SK-N-SH (cell line): ENCODE results near the gene STX7. TPM values are rescaled to one million over a fixed set of nuclear protein-coding genes. Genes with fewer than 3 reads are reported as not detected.

ENCODE experiments used
- CTCF ChIA-PET: fragments of 300-600, 350-600 bp; formaldehyde crosslinking; extraction: SDS; loops from one replicate; lab custom pipeline; 2021; lab: Yijun Ruan, JAX
- POLR2A ChIA-PET: fragments of 350-600 bp; sonication (Branson Sonifier 250); formaldehyde crosslinking; extraction: SDS; loops from one replicate; lab custom pipeline; 2020; ENCODE audit warnings: antibody characterized with exemption, inconsistent platforms; lab: Yijun Ruan, JAX
- DNase-seq: peaks from one replicate; pipeline ENCODE4 v3.0.0; 2012
- H2AFZ ChIP-seq: fragments of 200-600 bp; sonication (generic); 2 replicates; pipeline ENCODE4 v1.8.1; 2016; ENCODE audit warnings: antibody characterized with exemption, mild to moderate bottlenecking, low read depth
- H3F3A ChIP-seq: fragments of 200-600 bp; sonication (generic); replicated peaks from 2 replicates; pipeline ENCODE3; 2016; ENCODE audit warnings: antibody characterized with exemption, mild to moderate bottlenecking; ENCODE audit not compliant: insufficient read depth
- H3K27ac ChIP-seq, 2 experiments: fragments of 200-500 bp in 1 of 2; fragments of 200-600 bp in 1 of 2; sonication (Bioruptor generic) in 1 of 2; sonication (generic), shearing (Covaris generic) in 1 of 2; 2 replicates each; pipeline versions ENCODE4 v1.5.1 to v1.6.1; 2014 to 2016; ENCODE audit warnings: low read depth in 2 of 2, inconsistent platforms in 1 of 2, low read length in 1 of 2, mild to moderate bottlenecking in 1 of 2, mixed read lengths in 1 of 2
- H3K27me3 ChIP-seq: fragments of 200-600 bp; sonication (generic), shearing (Covaris generic); 2 replicates; pipeline ENCODE4 v1.6.1; 2016; ENCODE audit warnings: mixed run types; ENCODE audit not compliant: insufficient read depth
- H3K36me3 ChIP-seq, 2 experiments: fragments of 200-500 bp in 1 of 2; fragments of 200-600 bp in 1 of 2; sonication (Bioruptor generic) in 1 of 2; sonication (generic) in 1 of 2; replicated peaks in 1 of 2; 2 replicates each; pipeline versions ENCODE3 to v1.5.1; 2014 to 2016; ENCODE audit warnings: low read length in 1 of 2, mild to moderate bottlenecking in 1 of 2; ENCODE audit not compliant: insufficient read depth in 2 of 2, control insufficient read depth in 1 of 2
- H3K4me1 ChIP-seq, 2 experiments: fragments of 200-500 bp in 1 of 2; fragments of 200-600 bp in 1 of 2; sonication (Bioruptor generic) in 1 of 2; sonication (generic), shearing (Covaris generic) in 1 of 2; 2 replicates each; pipeline versions ENCODE4 v1.5.1 to v1.6.1; 2014 to 2016; ENCODE audit warnings: low read depth in 1 of 2, low read length in 1 of 2, mixed run types in 1 of 2; ENCODE audit not compliant: insufficient read depth in 2 of 2, control insufficient read depth in 1 of 2
- H3K4me2 ChIP-seq: fragments of 200-600 bp; sonication (generic), shearing (Covaris generic); 2 replicates; pipeline ENCODE4 v1.6.1; 2017; ENCODE audit warnings: mixed run types
- H3K4me3 ChIP-seq, 2 experiments: fragments of 200-500 bp in 1 of 2; fragments of 200-600 bp in 1 of 2; sonication (Bioruptor generic) in 1 of 2; sonication (generic), shearing (Covaris generic) in 1 of 2; 2 replicates each; pipeline versions ENCODE4 v1.5.1 to v1.8.1; 2014 to 2016; ENCODE audit warnings: low read depth in 2 of 2, inconsistent platforms in 1 of 2, low read length in 1 of 2, mild to moderate bottlenecking in 1 of 2, mixed read lengths in 1 of 2, moderate library complexity in 1 of 2
- H3K79me2 ChIP-seq: fragments of 200-600 bp; sonication (generic); 2 replicates; pipeline ENCODE4 v1.8.1; 2017; ENCODE audit warnings: mild to moderate bottlenecking; ENCODE audit not compliant: insufficient read depth
- H3K9ac ChIP-seq: fragments of 200-600 bp; sonication (generic); 2 replicates; pipeline ENCODE4 v1.6.1; 2017; ENCODE audit warnings: mixed run types
- H3K9me2 ChIP-seq: fragments of 200-600 bp; sonication (generic); 2 replicates; pipeline ENCODE4 v1.6.1; 2017; ENCODE audit warnings: mixed run types
- H3K9me3 ChIP-seq: fragments of 200-600 bp; sonication (generic); 2 replicates; pipeline ENCODE4 v1.6.1; 2017; ENCODE audit warnings: mixed run types, mild to moderate bottlenecking, moderate library complexity
- H4K20me1 ChIP-seq: fragments of 200-600 bp; sonication (generic); 2 replicates; pipeline ENCODE4 v1.6.1; 2017; ENCODE audit warnings: mild to moderate bottlenecking, mixed run types; ENCODE audit not compliant: insufficient read depth
- EZH2phosphoT487 ChIP-seq: fragments of 200-600 bp; sonication (generic); IDR thresholded peaks from 2 replicates; pipeline ENCODE4 v1.6.1; 2017; ENCODE audit warnings: low read depth, mixed run types, mild to moderate bottlenecking, antibody characterized with exemption, moderate library complexity, borderline replicate concordance
- FOSL2 ChIP-seq: IDR thresholded peaks from 2 replicates; pipeline ENCODE4 v1.4.0; 2012; ENCODE audit warnings: low read depth, mild to moderate bottlenecking, moderate library complexity, borderline replicate concordance
- FOXJ3 ChIP-seq: sonication (generic); formaldehyde crosslinking; IDR thresholded peaks from 2 replicates; pipeline ENCODE4 v1.5.1; 2020; ENCODE audit warnings: mild to moderate bottlenecking, missing genetic modification reagents
- JUND ChIP-seq: IDR thresholded peaks from 2 replicates; pipeline ENCODE4 v1.4.0; 2012
- MXI1 ChIP-seq: IDR thresholded peaks from 2 replicates; pipeline ENCODE4 v1.6.1; 2012; ENCODE audit warnings: mild to moderate bottlenecking, low read depth, low read length, improper control_type of control experiment
- NRF1 ChIP-seq: IDR thresholded peaks from 2 replicates; pipeline ENCODE4 v1.6.1; 2012; ENCODE audit warnings: low read depth, mild to moderate bottlenecking, low read length
- POLR2AphosphoS5 ChIP-seq: IDR thresholded peaks from 2 replicates; pipeline ENCODE4 v1.6.1; 2012; ENCODE audit warnings: low read depth, low read length
- RCOR1 ChIP-seq: fragments of 150-350 bp; IDR thresholded peaks from 2 replicates; pipeline ENCODE4 v1.6.1; 2017; ENCODE audit warnings: antibody characterized with exemption, low read length
- REST ChIP-seq: IDR thresholded peaks from 2 replicates; pipeline ENCODE4 v1.6.1; 2012; ENCODE audit warnings: mild to moderate bottlenecking, low read depth, low read length, moderate library complexity
- RFX5 ChIP-seq: IDR thresholded peaks from 2 replicates; pipeline ENCODE4 v1.6.1; 2012; ENCODE audit warnings: mild to moderate bottlenecking, improper control_type of control experiment, low read length
- SIN3A ChIP-seq: IDR thresholded peaks from 2 replicates; pipeline ENCODE4 v1.6.1; 2012; ENCODE audit warnings: low read depth, mild to moderate bottlenecking, low read length, moderate library complexity, borderline replicate concordance
- SMC3 ChIP-seq: IDR thresholded peaks from 2 replicates; pipeline ENCODE4 v1.6.1; 2012; ENCODE audit warnings: low read depth, low read length, improper control_type of control experiment
- TAF1 ChIP-seq: IDR thresholded peaks from 2 replicates; pipeline ENCODE4 v1.6.1; 2012; ENCODE audit warnings: low read depth, mild to moderate bottlenecking, low read length, moderate library complexity, borderline replicate concordance
- TEAD4 ChIP-seq: IDR thresholded peaks from 2 replicates; pipeline ENCODE4 v1.4.0; 2012; ENCODE audit warnings: mild to moderate bottlenecking, borderline replicate concordance; ENCODE audit not compliant: insufficient read depth
- USF2 ChIP-seq: fragments of 150-350 bp; IDR thresholded peaks from 2 replicates; pipeline ENCODE4 v1.6.1; 2017; ENCODE audit warnings: antibody characterized with exemption, low read length, low read depth, borderline replicate concordance
- WGBS: methylation state at CpG from one replicate; pipeline ENCODE4 v1.1.6; 2017; ENCODE audit warnings: low lambda C conversion rate; 5-methylcytosine and 5-hydroxymethylcytosine counted together
- polyA plus RNA-seq, 3 experiments: library from polyadenylated mRNA; depleted of rRNA; stranded (reverse); fragments of >200 nt; gene quantifications; 2 replicates each; pipeline ENCODE4 v1.2.3, GENCODE V29; 2012

STX7 gene
- polyA plus RNA-seq, 1 of the 3 experiments (the other 2 are of a cell fraction) = 12.8 TPM

DNA sequence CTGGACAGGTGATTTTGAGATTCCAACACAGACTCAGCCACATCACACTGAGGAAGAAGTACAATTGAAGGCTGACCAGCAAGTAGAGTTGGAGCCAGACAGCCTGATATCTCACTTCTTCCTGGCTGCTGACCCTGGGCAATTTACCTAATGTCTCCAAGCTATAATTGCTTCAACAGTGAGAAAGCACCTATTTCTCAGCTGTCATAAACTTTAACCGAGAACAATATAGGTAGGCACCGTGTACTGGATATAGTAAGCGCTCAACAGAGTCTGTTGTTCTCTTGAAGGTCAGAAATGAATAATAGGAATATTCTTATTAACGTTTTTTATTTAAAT lies 28.3 kb downstream of the STX7 start:
- no peak overlapping the region for H3K9ac ChIP-seq
- CTCF ChIA-PET = interaction anchor here (0.6 to 10.5 kb wide), 44 partner anchors 10 to 1879 kb away, joined by 3 to 212 read pairs (median 4); no protein-coding TSS in a partner anchor
- POLR2A ChIA-PET = no interaction called here
- no peaks in the 10 kb centered on the region for H4K20me1 ChIP-seq
- no peaks in the 10 kb centered on the region for H3K9me3 ChIP-seq
- no peak overlapping the region for H3K27ac ChIP-seq
- no peak overlapping the region for H3K4me3 ChIP-seq
- H3K36me3 ChIP-seq = no peaks in the 10 kb centered on the region
- H2AFZ ChIP-seq = no peak overlapping the region
- WGBS = 66% methylated on average over 4 of the region's 4 CpGs
- H3K4me2 ChIP-seq = no peak overlapping the region
- H3F3A ChIP-seq = no peaks in the 10 kb centered on the region
- H3K9me2 ChIP-seq = no peaks in the 10 kb centered on the region
- H3K79me2 ChIP-seq = peaks cover 3% of the 10 kb centered on the region; the same call in 1 of the 2 replicates
- no peaks in the 10 kb centered on the region for H3K27me3 ChIP-seq
- no peak for TF ChIP-seq FOXJ3 (CRISPR knock-in tag)
- no peak for TF ChIP-seq FOSL2
- TF ChIP-seq REST = no peak
- TF ChIP-seq TEAD4 = no peak
- no peak for TF ChIP-seq RFX5
- TF ChIP-seq TAF1 = no peak
- TF ChIP-seq POLR2AphosphoS5 = no peak
- TF ChIP-seq RCOR1 = no peak
- no peak for TF ChIP-seq USF2
- no peak for TF ChIP-seq SMC3
- no peak for TF ChIP-seq SIN3A
- no peak for TF ChIP-seq JUND
- no peak for TF ChIP-seq MXI1
- TF ChIP-seq NRF1 = no peak
- no peak for TF ChIP-seq EZH2phosphoT487
- no peaks in the 10 kb centered on the region; a peak in 1 of 4 replicates for H3K4me1 ChIP-seq
- DNase-seq = no peak
